Endothelial cell of umbilical vein (primary cell): ENCODE measurements around the gene ANKFN1. TPM values are rescaled to one million over a fixed set of nuclear protein-coding genes. Genes with fewer than 3 reads are reported as not detected.

ENCODE experiments used
- BruUV-seq: library from RNA; stranded (reverse); fragments of 400-500 nt; replicated peaks from 2 replicates; lab custom pipeline; 2021; lab: Mats Ljungman, UMichigan
- CTCF ChIA-PET: fragments of 300-600, 350-600 bp; sonication (Branson Sonifier 250); formaldehyde crosslinking; loops from one replicate; lab custom pipeline; 2021; ENCODE audit warnings: antibody characterized with exemption, inconsistent platforms; lab: Charles Lee
- POLR2A ChIA-PET: fragments of 300-600, 350-600 bp; sonication (Branson Sonifier 250); formaldehyde crosslinking; loops from one replicate; lab custom pipeline; 2021; ENCODE audit warnings: antibody characterized with exemption, inconsistent platforms; lab: Charles Lee
- DNase-seq: peaks from one replicate; pipeline ENCODE4 v3.0.0-alpha.2; 2011; ENCODE audit warnings: low read depth, low spot score
- FAIRE-seq: peaks from 2 replicates; lab custom pipeline; 2011; peaks lifted over from hg19 to GRCh38; lab: Jason Lieb, UNC
- H2AFZ ChIP-seq: 2 replicates; pipeline ENCODE4 v1.6.0; 2012; ENCODE audit warnings: low read depth, low read length, control low read depth, inconsistent platforms
- H3K27ac ChIP-seq: 2 replicates; pipeline ENCODE4 v1.5.1; 2011; ENCODE audit warnings: low read depth, mild to moderate bottlenecking, control low read depth, low read length, moderate library complexity; ENCODE audit not compliant: insufficient read depth
- H3K27me3 ChIP-seq, 2 experiments: 2 replicates each; pipeline versions ENCODE4 v1.6.0 to v1.6.1; 2011; ENCODE audit warnings: low read length in 2 of 2, mixed read lengths in 1 of 2; ENCODE audit not compliant: control insufficient read depth in 2 of 2, insufficient read depth in 2 of 2
- H3K36me3 ChIP-seq, 2 experiments: 2 replicates in 1 of 2; 3 replicates in 1 of 2; pipeline ENCODE4 v1.5.1; 2011; ENCODE audit warnings: low read length in 2 of 2, mild to moderate bottlenecking in 1 of 2, moderate library complexity in 1 of 2; ENCODE audit not compliant: control insufficient read depth in 2 of 2, insufficient read depth in 2 of 2; ENCODE audit errors: extremely low read depth in 1 of 2
- H3K4me1 ChIP-seq: 3 replicates; pipeline ENCODE4 v1.5.1; 2011; ENCODE audit warnings: mild to moderate bottlenecking, low read length; ENCODE audit not compliant: control insufficient read depth, insufficient read depth; ENCODE audit errors: extremely low read depth
- H3K4me2 ChIP-seq: 2 replicates; pipeline ENCODE4 v1.6.1; 2011; ENCODE audit warnings: low read length, control low read depth, mixed read lengths; ENCODE audit not compliant: insufficient read depth
- H3K4me3 ChIP-seq, 3 experiments: fragments of 200-600 bp in 1 of 3; sonication (generic), shearing (Covaris generic) in 1 of 3; replicated peaks in 1 of 3; 2 replicates each; pipeline ENCODE4 v1.5.1; 2011 to 2016; ENCODE audit warnings: control low read depth in 3 of 3, low read length in 3 of 3, mild to moderate bottlenecking in 2 of 3, inconsistent platforms in 1 of 3, low read depth in 1 of 3, moderate library complexity in 1 of 3; ENCODE audit not compliant: insufficient read depth in 1 of 3
- H3K79me2 ChIP-seq: 2 replicates; pipeline ENCODE4 v1.6.0; 2012; ENCODE audit warnings: low read length, inconsistent platforms; ENCODE audit not compliant: control insufficient read depth, insufficient read depth
- H3K9ac ChIP-seq: replicated peaks from 2 replicates; pipeline ENCODE3; 2011; ENCODE audit warnings: low read length, control low read depth; ENCODE audit not compliant: insufficient read depth; ENCODE audit errors: extremely low read depth
- H3K9me1 ChIP-seq: replicated peaks from 3 replicates; pipeline ENCODE4 v1.6.0; 2011; ENCODE audit warnings: mild to moderate bottlenecking, low read length; ENCODE audit not compliant: control insufficient read depth, insufficient read depth; ENCODE audit errors: extremely low read depth
- H3K9me3 ChIP-seq: replicated peaks from 2 replicates; pipeline ENCODE4 v1.5.1; 2012; ENCODE audit warnings: low read length, inconsistent platforms; ENCODE audit not compliant: control insufficient read depth, insufficient read depth
- H4K20me1 ChIP-seq: replicated peaks from 2 replicates; pipeline ENCODE3; 2011; ENCODE audit warnings: mild to moderate bottlenecking, low read length; ENCODE audit not compliant: control insufficient read depth, insufficient read depth; ENCODE audit errors: extremely low read depth
- EZH2 ChIP-seq: IDR thresholded peaks from 2 replicates; pipeline ENCODE4 v1.6.1; 2012; ENCODE audit warnings: borderline replicate concordance, low read depth, mild to moderate bottlenecking, moderate library complexity, low read length, inconsistent platforms; ENCODE audit not compliant: severe bottlenecking
- FOS ChIP-seq: IDR thresholded peaks from 2 replicates; pipeline ENCODE4 v1.6.1; 2011; ENCODE audit warnings: mild to moderate bottlenecking, low read length, moderate library complexity, borderline replicate concordance; ENCODE audit not compliant: insufficient read depth
- GATA2 ChIP-seq: IDR thresholded peaks from 2 replicates; pipeline ENCODE4 v1.7.0; 2011; ENCODE audit warnings: low read depth, mild to moderate bottlenecking, moderate library complexity, mixed read lengths, low read length; ENCODE audit not compliant: insufficient read length, insufficient read depth
- JUN ChIP-seq: IDR thresholded peaks from 2 replicates; pipeline ENCODE4 v1.6.1; 2011; ENCODE audit warnings: borderline replicate concordance, low read depth; ENCODE audit not compliant: insufficient read length, insufficient read depth
- MYC ChIP-seq: IDR thresholded peaks from one replicate; pipeline ENCODE4 v1.6.1; 2011; ENCODE audit warnings: mild to moderate bottlenecking, low read depth, low read length
- POLR2A ChIP-seq: IDR thresholded peaks from 2 replicates; pipeline ENCODE4 v1.6.1; 2012; ENCODE audit warnings: low read depth, mild to moderate bottlenecking, control low read depth, low read length
- POLR2AphosphoS5 ChIP-seq: IDR thresholded peaks from 2 replicates; pipeline ENCODE4 v1.6.1; 2012; ENCODE audit warnings: low read depth, mild to moderate bottlenecking, control low read depth, low read length, moderate library complexity; ENCODE audit not compliant: insufficient read depth
- dilution Hi-C: fragments of 300-500 bp; cut with MboI; formaldehyde crosslinking; loops from one replicate; pipeline ENCODE4 v1.15.0; 2019; ENCODE audit warnings: low sequenced_read_pairs; ENCODE audit not compliant: extremely low pct_ligation_motif_present
- intact Hi-C: fragments of 100-400 bp; cut with micrococcal nuclease; formaldehyde crosslinking; loops from one replicate; pipeline ENCODE4 v1.10.0; 2022
- polyA plus RNA-seq, 4 experiments: library from polyadenylated mRNA; depleted of rRNA in 3 of 4; stranded (reverse) in 3 of 4; unstranded in 1 of 4; fragments of >200 nt; gene quantifications; 2 replicates each; pipeline versions ENCODE4 v1.2.1 to v1.2.3, GENCODE V29; 2011 to 2012; ENCODE audit warnings: missing spikeins in 1 of 4
- total RNA-seq: library from RNA; stranded (reverse); gene quantifications from 2 replicates; pipeline ENCODE4 v1.2.3, GENCODE V29; 2021
- TF ChIP-seq, protein P1 (sequence below), 2 donors: IDR thresholded peaks; 1 replicate in 1 of 2; 2 replicates in 1 of 2; pipeline ENCODE4 v1.5.1; 2011; ENCODE audit warnings: low read length in 2 of 2, mild to moderate bottlenecking in 2 of 2, moderate library complexity in 2 of 2, control low read depth in 1 of 2, inconsistent platforms in 1 of 2, low read depth in 1 of 2; ENCODE audit not compliant: insufficient read depth in 1 of 2; ENCODE audit errors: extremely low read depth in 1 of 2
- TF ChIP-seq, protein P2 (sequence below): IDR thresholded peaks from 2 replicates; pipeline ENCODE4 v1.6.1; 2011; ENCODE audit not compliant: insufficient read depth, insufficient read length

Gene ANKFN1
- total and polyA plus RNA-seq, 2 donors (not counting 3 experiments of a cell fraction or from before 2014, with no cell fraction given): 0.15 TPM; not detected in 1

DNA sequence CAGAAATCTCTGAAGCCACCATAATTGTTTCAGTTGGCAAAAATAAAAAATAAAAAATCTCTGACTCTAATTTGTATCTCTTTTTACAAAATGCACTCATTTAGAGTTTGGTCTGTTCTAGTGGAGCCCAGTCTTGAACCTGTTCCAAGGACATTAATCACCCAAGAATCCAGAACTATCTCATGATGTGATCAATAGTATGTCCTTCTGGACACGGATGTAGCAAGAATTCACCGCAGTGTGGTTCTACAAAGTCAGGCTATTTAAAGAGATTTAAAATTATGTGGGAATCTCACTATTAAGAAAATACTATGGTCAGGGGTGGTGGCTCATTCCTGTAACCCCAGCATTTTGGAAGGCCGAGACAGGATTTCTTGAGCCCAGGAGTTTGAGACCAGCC lies 21.8 kb upstream of the ANKFN1 start:
- Histone ChIP-seq H3K27ac (no peak overlapping the region), H3K79me2 (no peaks in the 10 kb centered on the region), H3K9me1 (no peaks in the 10 kb centered on the region), H2AFZ (no peak overlapping the region), H3K4me2 (no peak overlapping the region), H4K20me1 (no peaks in the 10 kb centered on the region), H3K36me3 (no peaks in the 10 kb centered on the region), H3K4me1 (no peaks in the 10 kb centered on the region), H3K9ac (no peak overlapping the region), H3K4me3 (no peak overlapping the region), H3K9me3 (no peaks in the 10 kb centered on the region), H3K27me3 (peaks cover 10 to 11% of the 10 kb centered on the region in 2 experiments)
- no peak for FAIRE-seq
- TF ChIP-seq FOS (no peak), POLR2A (no peak), EZH2 (no peak), GATA2 (no peak), POLR2AphosphoS5 (no peak), JUN (no peak), MYC (no peak)
- TF ChIP-seq, protein P1, sequence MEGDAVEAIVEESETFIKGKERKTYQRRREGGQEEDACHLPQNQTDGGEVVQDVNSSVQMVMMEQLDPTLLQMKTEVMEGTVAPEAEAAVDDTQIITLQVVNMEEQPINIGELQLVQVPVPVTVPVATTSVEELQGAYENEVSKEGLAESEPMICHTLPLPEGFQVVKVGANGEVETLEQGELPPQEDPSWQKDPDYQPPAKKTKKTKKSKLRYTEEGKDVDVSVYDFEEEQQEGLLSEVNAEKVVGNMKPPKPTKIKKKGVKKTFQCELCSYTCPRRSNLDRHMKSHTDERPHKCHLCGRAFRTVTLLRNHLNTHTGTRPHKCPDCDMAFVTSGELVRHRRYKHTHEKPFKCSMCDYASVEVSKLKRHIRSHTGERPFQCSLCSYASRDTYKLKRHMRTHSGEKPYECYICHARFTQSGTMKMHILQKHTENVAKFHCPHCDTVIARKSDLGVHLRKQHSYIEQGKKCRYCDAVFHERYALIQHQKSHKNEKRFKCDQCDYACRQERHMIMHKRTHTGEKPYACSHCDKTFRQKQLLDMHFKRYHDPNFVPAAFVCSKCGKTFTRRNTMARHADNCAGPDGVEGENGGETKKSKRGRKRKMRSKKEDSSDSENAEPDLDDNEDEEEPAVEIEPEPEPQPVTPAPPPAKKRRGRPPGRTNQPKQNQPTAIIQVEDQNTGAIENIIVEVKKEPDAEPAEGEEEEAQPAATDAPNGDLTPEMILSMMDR (IDR thresholded peaks at IDR 0.05; ENCODE audit: extremely low read depth in 1 of 2, insufficient read depth in 1 of 2, low read depth in 1 of 2, low read length in 2 of 2): no peak
- TF ChIP-seq, protein P2, sequence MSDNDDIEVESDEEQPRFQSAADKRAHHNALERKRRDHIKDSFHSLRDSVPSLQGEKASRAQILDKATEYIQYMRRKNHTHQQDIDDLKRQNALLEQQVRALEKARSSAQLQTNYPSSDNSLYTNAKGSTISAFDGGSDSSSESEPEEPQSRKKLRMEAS: no peak
- intact Hi-C loops (no loop called here), dilution Hi-C loops (no loop called here)
- ChIA-PET POLR2A (no interaction called here), CTCF (interaction anchor here (1.2 to 1.7 kb wide), 2 partner anchors 188 to 189 kb away, joined by 5 to 18 read pairs; no protein-coding TSS in a partner anchor)
- DNase-seq: no peak
- BruUV-seq: no TSS peak
